ENCODE measurements around the gene GIGYF2. TPM values are rescaled to one million over a fixed set of nuclear protein-coding genes. Genes with fewer than 3 reads are reported as not detected.

The GIGYF2 gene
- total RNA-seq, 1 donor from 2014 or later = 59.9 TPM

DNA sequence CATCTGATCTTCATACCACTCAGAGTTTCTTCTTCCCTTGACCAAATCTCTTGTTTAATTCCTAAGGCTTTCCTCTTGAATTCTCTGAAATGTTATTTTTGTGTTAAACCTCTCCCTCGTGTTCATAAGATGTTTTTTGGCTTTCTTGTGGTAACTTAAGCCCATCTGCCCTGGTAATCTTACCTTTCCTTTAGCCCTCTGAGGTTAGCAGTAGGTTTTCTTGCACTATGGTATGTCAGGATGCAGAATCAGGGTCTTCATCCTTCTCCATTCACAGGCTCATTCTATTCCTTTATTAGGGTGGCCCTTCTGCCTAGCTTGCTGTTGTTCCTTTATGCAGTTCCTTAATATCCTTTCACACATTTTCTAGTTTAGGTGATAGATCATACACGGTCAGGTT, 24.1 kb downstream of the GIGYF2 start:
- TF ChIP-seq, protein P1, sequence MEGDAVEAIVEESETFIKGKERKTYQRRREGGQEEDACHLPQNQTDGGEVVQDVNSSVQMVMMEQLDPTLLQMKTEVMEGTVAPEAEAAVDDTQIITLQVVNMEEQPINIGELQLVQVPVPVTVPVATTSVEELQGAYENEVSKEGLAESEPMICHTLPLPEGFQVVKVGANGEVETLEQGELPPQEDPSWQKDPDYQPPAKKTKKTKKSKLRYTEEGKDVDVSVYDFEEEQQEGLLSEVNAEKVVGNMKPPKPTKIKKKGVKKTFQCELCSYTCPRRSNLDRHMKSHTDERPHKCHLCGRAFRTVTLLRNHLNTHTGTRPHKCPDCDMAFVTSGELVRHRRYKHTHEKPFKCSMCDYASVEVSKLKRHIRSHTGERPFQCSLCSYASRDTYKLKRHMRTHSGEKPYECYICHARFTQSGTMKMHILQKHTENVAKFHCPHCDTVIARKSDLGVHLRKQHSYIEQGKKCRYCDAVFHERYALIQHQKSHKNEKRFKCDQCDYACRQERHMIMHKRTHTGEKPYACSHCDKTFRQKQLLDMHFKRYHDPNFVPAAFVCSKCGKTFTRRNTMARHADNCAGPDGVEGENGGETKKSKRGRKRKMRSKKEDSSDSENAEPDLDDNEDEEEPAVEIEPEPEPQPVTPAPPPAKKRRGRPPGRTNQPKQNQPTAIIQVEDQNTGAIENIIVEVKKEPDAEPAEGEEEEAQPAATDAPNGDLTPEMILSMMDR (IDR thresholded peaks at IDR 0.05; ENCODE audit: borderline replicate concordance) = no peak
- intact Hi-C loops (cut with micrococcal nuclease) = no loop called here
- Histone ChIP-seq H3K36me3 (peaks cover 25% of the 10 kb centered on the region), H3K27ac (replicated peaks) (no peak overlapping the region), H3K9me3 (replicated peaks) (no peaks in the 10 kb centered on the region), H3K4me3 (no peak overlapping the region), H3K4me1 (peaks cover 42% of the 10 kb centered on the region), H3K27me3 (ENCODE audit: low read depth) (no peaks in the 10 kb centered on the region)
- no peak for DNase-seq

DNA sequence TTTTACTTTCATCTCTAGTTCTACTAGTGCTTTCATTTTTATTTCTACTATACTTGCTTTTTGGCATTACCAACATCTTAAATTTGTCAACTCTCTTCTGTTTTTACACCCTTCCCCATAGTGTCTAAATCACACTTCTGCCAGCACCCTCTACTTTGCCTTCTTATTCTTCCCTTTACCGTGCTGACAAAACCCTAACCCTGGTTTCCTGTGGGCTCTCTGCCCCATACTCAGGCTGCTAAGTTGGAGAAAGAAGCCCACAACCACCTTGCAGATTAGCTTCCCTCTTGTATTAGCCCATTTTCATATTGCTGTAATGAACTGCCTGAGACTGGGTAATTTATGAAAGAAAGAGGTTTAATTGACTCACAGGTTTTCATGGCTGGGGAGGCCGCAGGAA, 24.8 kb downstream of the GIGYF2 start:
- no peak for DNase-seq
- Histone ChIP-seq H3K4me1 (peaks cover 40% of the 10 kb centered on the region), H3K9me3 (replicated peaks) (no peaks in the 10 kb centered on the region), H3K27ac (replicated peaks) (no peak overlapping the region), H3K36me3 (peaks cover 22% of the 10 kb centered on the region), H3K27me3 (ENCODE audit: low read depth) (no peaks in the 10 kb centered on the region), H3K4me3 (no peak overlapping the region)
- intact Hi-C loops (cut with micrococcal nuclease) = no loop called here
- TF ChIP-seq, protein P1 (IDR thresholded peaks at IDR 0.05; ENCODE audit: borderline replicate concordance) = no peak

DNA sequence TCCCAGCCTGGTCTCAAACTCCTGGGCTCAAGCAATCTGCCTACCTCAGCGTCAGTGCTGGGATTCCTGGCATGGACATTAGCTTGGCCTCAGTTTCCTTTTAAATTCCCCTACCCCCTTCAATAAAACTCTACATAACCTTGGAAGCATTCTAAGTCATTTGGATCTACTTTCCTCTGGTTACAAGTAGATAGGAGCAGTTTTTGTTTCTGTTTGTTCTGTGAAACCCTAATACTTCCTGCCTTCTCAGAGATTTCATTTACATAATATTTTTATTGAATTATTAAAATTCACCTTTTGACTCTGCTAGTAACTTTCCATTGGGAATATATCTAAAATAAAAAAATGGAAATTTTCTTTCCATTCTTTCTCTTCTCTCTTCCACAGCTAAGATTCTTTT, 25.9 kb downstream of the GIGYF2 start:
- no peaks in the 10 kb centered on the region for H3K27me3 ChIP-seq (ENCODE audit: low read depth)
- no peak for DNase-seq
- no peak overlapping the region for H3K27ac ChIP-seq (replicated peaks)
- H3K4me3 ChIP-seq = no peak overlapping the region
- TF ChIP-seq, protein P1 (IDR thresholded peaks at IDR 0.05; ENCODE audit: borderline replicate concordance) = no peak
- peaks cover 36% of the 10 kb centered on the region for H3K4me1 ChIP-seq
- H3K9me3 ChIP-seq (replicated peaks) = no peaks in the 10 kb centered on the region
- peaks cover 20% of the 10 kb centered on the region for H3K36me3 ChIP-seq
- intact Hi-C loops (cut with micrococcal nuclease) = no loop called here

DNA sequence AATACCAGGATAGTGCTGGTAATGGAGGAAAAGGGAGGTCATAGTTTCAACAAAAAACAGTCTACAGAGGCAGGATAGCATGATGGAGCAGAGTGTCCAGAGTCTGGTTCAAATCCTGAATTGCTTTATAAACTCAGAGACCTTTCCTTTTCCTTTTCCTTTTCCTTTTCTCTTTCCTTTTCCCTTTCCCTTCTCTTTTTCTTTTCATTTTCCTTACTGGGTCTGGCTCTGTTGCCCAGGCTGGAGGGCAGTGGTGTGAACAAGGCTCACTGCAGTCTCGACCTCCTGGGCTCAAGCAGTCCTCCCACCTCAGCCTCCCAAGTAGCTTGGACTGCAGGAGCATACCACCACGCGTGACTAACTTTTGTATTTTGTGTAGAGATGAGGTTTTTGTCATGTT, 31.7 kb downstream of the GIGYF2 start:
- intact Hi-C loops (cut with micrococcal nuclease) = no loop called here
- no peak overlapping the region for H3K27ac ChIP-seq (replicated peaks)
- TF ChIP-seq, protein P1 (IDR thresholded peaks at IDR 0.05; ENCODE audit: borderline replicate concordance) = no peak
- H3K27me3 ChIP-seq (ENCODE audit: low read depth) = no peaks in the 10 kb centered on the region
- no peaks in the 10 kb centered on the region for H3K4me1 ChIP-seq
- H3K36me3 ChIP-seq = peaks cover 37% of the 10 kb centered on the region
- DNase-seq = no peak
- no peak overlapping the region for H3K4me3 ChIP-seq
- H3K9me3 ChIP-seq (replicated peaks) = no peaks in the 10 kb centered on the region

DNA sequence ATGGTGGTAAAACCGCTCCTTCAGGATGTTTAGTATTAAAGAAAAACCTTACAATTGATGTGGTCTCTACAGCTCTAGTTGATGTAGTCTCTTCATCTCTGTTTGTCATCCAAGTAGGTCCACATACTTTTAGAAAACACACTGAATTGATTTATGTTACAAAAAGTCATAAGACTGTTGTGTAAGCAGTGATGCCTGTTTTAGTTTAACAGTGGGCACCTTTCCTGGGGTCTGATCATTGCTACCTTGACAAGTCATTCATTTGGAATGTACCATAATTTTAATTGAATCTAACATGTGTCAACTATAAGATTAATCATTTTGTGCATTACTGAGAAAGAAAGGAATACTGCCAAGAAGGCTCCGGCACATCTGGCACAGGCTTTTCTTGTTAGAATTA, 34.3 kb downstream of the GIGYF2 start:
- Histone ChIP-seq H3K27me3 (ENCODE audit: low read depth) (no peaks in the 10 kb centered on the region), H3K4me3 (no peak overlapping the region), H3K36me3 (peaks cover 39% of the 10 kb centered on the region), H3K4me1 (no peaks in the 10 kb centered on the region), H3K9me3 (replicated peaks) (no peaks in the 10 kb centered on the region), H3K27ac (replicated peaks) (no peak overlapping the region)
- intact Hi-C loops (cut with micrococcal nuclease) = no loop called here
- no peak for DNase-seq
- TF ChIP-seq, protein P1 (IDR thresholded peaks at IDR 0.05; ENCODE audit: borderline replicate concordance) = no peak

DNA sequence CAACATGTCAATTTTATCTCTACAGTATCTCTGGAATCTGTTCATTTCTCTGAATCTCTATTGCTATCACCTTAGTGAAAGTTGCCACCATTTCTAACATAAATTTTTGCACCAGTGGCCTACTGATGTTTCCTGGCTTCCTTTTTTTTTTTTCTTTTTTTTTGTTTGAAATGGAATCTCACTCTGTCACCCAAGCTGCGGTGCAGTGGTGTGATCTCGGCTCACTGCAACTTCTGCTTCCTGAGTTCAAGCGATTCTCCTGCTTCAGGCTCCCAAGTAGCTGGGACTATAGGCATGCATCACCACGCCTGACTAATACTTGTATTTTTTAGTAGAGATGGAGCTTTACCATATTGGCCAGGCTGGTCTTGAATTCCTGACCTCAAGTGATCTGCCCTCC, 44.2 kb downstream of the GIGYF2 start:
- Histone ChIP-seq H3K4me1 (no peaks in the 10 kb centered on the region), H3K4me3 (no peak overlapping the region), H3K27me3 (ENCODE audit: low read depth) (no peaks in the 10 kb centered on the region), H3K27ac (replicated peaks) (no peak overlapping the region), H3K36me3 (peaks cover 18% of the 10 kb centered on the region), H3K9me3 (replicated peaks) (no peaks in the 10 kb centered on the region)
- TF ChIP-seq, protein P1 (IDR thresholded peaks at IDR 0.05; ENCODE audit: borderline replicate concordance) = no peak
- no peak for DNase-seq
- intact Hi-C loops (cut with micrococcal nuclease) = no loop called here
